Glutamatergic neuron (in vitro differentiated cells): ENCODE measurements around the gene PILRA. TPM values are rescaled to one million over a fixed set of nuclear protein-coding genes. Genes with fewer than 3 reads are reported as not detected.
"Not testable (repeated sequence)": the region's sequence is repeated elsewhere in the genome, so short reads cannot be mapped to it uniquely, and the experiment has no call there.

Source experiments
- DNase-seq: peaks from one replicate; pipeline ENCODE4 v3.0.0; 2022
- H3K27ac Mint-ChIP-seq: one replicate; pipeline ENCODE4 v1.8.0; 2020; ENCODE audit warnings: mild to moderate bottlenecking, mixed read lengths, inconsistent platforms; ENCODE audit not compliant: unreplicated experiment
- H3K27me3 Mint-ChIP-seq: one replicate; pipeline ENCODE4 v1.8.0; 2020; ENCODE audit warnings: mild to moderate bottlenecking, moderate library complexity, mixed read lengths, inconsistent platforms; ENCODE audit not compliant: unreplicated experiment
- H3K36me3 Mint-ChIP-seq: one replicate; pipeline ENCODE4 v1.8.0; 2020; ENCODE audit warnings: mild to moderate bottlenecking, mixed read lengths, inconsistent platforms; ENCODE audit not compliant: unreplicated experiment
- H3K4me1 Mint-ChIP-seq: one replicate; pipeline ENCODE4 v1.8.0; 2020; ENCODE audit warnings: mild to moderate bottlenecking, low read depth, mixed read lengths, inconsistent platforms; ENCODE audit not compliant: unreplicated experiment
- H3K4me3 Mint-ChIP-seq: one replicate; pipeline ENCODE4 v1.8.0; 2020; ENCODE audit warnings: mild to moderate bottlenecking, mixed read lengths, inconsistent platforms; ENCODE audit not compliant: unreplicated experiment
- H3K9me3 Mint-ChIP-seq: one replicate; pipeline ENCODE4 v1.8.0; 2020; ENCODE audit warnings: mild to moderate bottlenecking, moderate library complexity, mixed read lengths, inconsistent platforms; ENCODE audit not compliant: unreplicated experiment
- CTCF ChIP-seq: fragments of 200-600 bp; sonication (generic); IDR thresholded peaks from one replicate; pipeline ENCODE4 v1.5.0; 2021; ENCODE audit not compliant: partially characterized antibody, unreplicated experiment
- total RNA-seq: library from RNA; stranded (reverse); fragmentation: NEBNext Ultra II Directional; extraction: Animal tissue kit (Norgen Biotek cat#: 25700); gene quantifications from one replicate; pipeline ENCODE4 v1.2.1, GENCODE V29; 2021; ENCODE audit not compliant: unreplicated experiment

The PILRA gene
- total RNA-seq, 1 donor from 2014 or later = 12.5 TPM

DNA sequence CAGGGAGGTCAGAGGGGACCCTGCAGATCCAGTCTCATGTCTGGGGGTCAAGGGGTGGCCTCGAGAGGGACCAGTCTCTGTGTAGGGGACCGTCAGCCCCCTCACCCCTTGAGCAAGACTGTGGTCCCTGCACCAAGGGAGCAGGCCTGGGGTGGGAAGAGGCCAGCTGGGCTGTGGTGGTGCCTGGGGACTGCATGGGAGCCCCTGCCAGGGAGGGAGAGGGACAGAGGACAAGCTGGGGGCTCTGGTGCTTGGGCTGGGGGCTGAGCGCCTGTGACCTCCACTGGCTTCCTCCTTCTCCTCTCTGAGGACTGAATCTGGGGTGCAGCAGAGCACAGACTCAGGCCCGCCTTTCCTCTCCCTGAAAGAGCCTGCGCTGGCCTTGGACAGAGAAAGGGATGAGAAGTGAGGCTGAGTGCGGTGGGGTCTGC, 16.1 kb upstream of the PILRA start:
- Mint-ChIP-seq H3K27me3 (peaks cover 2% of the 10 kb centered on the region), H3K4me3 (no peak overlapping the region), H3K27ac (no peak overlapping the region), H3K36me3 (no peaks in the 10 kb centered on the region), H3K9me3 (peaks cover 4% of the 10 kb centered on the region), H3K4me1 (peaks cover 2% of the 10 kb centered on the region)
- DNase-seq = no peak
- TF ChIP-seq CTCF = no peak

GRCh38 chr7:100358027-100358856, 15.0 kb upstream of the PILRA start, which contains the start of gene PILRB:
PILRB (plus strand) TSS chr7:100358117; CDS start chr7:100358303, 186 bp downstream.
- H3K9me3 Mint-ChIP-seq = peaks cover 4% of the 10 kb centered on the region
- no peak within 1 kb of the TSS for H3K27ac Mint-ChIP-seq
- H3K4me1 Mint-ChIP-seq = peaks cover 2% of the 10 kb centered on the region
- H3K4me3 Mint-ChIP-seq = no peak within 1 kb of the TSS
- H3K36me3 Mint-ChIP-seq = no peaks in the 10 kb centered on the region
- DNase-seq = no peak
- H3K27me3 Mint-ChIP-seq = peaks cover 2% of the 10 kb centered on the region
- no peak for TF ChIP-seq CTCF

- Mint-ChIP-seq H3K4me3 (no peak overlapping the region), H3K27ac (no peak overlapping the region), H3K4me1 (peaks cover 2% of the 10 kb centered on the region), H3K9me3 (peaks cover 4% of the 10 kb centered on the region), H3K36me3 (no peaks in the 10 kb centered on the region), H3K27me3 (peaks cover 2% of the 10 kb centered on the region)
- no peak for DNase-seq
- TF ChIP-seq CTCF = no peak
Observed at GRCh38 chr7:100358857-100359212, 14.5 kb upstream of the PILRA start.

GRCh38 chr7:100360135-100360854, 13.0 kb upstream of the PILRA start:
- Mint-ChIP-seq H3K36me3 (no peaks in the 10 kb centered on the region), H3K4me3 (no peak overlapping the region), H3K9me3 (no peaks in the 10 kb centered on the region), H3K27me3 (peaks cover 2% of the 10 kb centered on the region), H3K4me1 (no peaks in the 10 kb centered on the region), H3K27ac (no peak overlapping the region)
- no peak for TF ChIP-seq CTCF
- DNase-seq = no peak

- Mint-ChIP-seq H3K4me3 (no peak overlapping the region), H3K27ac (no peak overlapping the region), H3K36me3 (no peaks in the 10 kb centered on the region), H3K27me3 (peaks cover 6% of the 10 kb centered on the region), H3K4me1 (peaks cover 1% of the 10 kb centered on the region), H3K9me3 (peaks cover 3% of the 10 kb centered on the region)
- DNase-seq = no peak
- no peak for TF ChIP-seq CTCF
Observed at GRCh38 chr7:100363098-100363497, 10.2 kb upstream of the PILRA start.

GRCh38 chr7:100363797-100364196, 9.5 kb upstream of the PILRA start:
- not testable (repeated sequence) for H3K36me3 Mint-ChIP-seq, DNase-seq, H3K4me1 Mint-ChIP-seq, H3K9me3 Mint-ChIP-seq, H3K4me3 Mint-ChIP-seq, H3K27ac Mint-ChIP-seq, H3K27me3 Mint-ChIP-seq
